Measurements from ENCODE around the gene RNPEP.
"Not testable (repeated sequence)": the region's sequence is repeated elsewhere in the genome, so short reads cannot be mapped to it uniquely, and the experiment has no call there.

RNPEP gene

DNA sequence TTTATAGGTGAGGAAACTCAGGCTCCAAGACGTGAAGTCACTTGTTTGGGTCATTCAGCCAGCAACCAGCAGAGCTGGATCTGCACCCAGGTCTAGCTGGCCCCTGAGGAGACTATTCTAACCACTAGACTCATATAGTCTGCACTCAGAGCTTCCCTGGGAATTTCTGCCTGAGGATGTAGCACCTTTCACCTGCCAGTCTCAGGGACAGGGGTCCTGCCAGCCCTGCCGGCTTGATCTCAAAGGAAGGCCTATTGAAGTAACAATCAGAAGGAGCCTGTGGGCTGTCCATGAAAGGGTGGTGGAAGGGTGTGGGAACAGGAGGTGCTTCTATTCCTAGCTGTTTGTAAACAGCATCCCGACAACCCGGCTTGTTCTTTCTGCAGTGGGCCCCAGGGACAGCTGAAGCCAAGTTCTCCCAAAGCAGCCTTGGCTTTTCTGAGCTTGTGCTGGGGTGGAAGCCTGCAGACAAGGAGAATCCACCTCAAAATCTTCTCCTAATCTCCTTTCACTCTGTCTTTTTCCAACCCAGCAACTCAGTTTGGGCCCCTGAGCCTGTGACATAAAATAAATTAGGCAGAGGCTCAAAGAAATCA, 43.9 kb upstream of the RNPEP start:
- Histone ChIP-seq H3K36me3 (ENCODE audit: low read length) (no peaks in the 10 kb centered on the region), H2AFZ (ENCODE audit: low read depth, low read length, severe bottlenecking) (no peak overlapping the region), H3K9ac (ENCODE audit: low read length) (no peak overlapping the region), H4K20me1 (ENCODE audit: low read depth, low read length) (no peaks in the 10 kb centered on the region), H3K27me3 (ENCODE audit: low read length) (no peaks in the 10 kb centered on the region), H3K4me2 (ENCODE audit: low read depth, low read length, poor library complexity, severe bottlenecking) (no peak overlapping the region), H3K9me3 (ENCODE audit: insufficient read depth, low read length) (no peaks in the 10 kb centered on the region), H3K9me2 (replicated peaks; ENCODE audit: insufficient read depth, low read length) (no peaks in the 10 kb centered on the region), H3K27ac (ENCODE audit: low read depth, low read length) (no peak overlapping the region), H3K4me3 (ENCODE audit: insufficient read depth, low read length, poor library complexity, severe bottlenecking) (no peak overlapping the region), H3K79me2 (ENCODE audit: insufficient read depth, low read length) (no peaks in the 10 kb centered on the region), H3F3A (ENCODE audit: insufficient read depth) (no peaks in the 10 kb centered on the region)
- TF ChIP-seq, protein P1, sequence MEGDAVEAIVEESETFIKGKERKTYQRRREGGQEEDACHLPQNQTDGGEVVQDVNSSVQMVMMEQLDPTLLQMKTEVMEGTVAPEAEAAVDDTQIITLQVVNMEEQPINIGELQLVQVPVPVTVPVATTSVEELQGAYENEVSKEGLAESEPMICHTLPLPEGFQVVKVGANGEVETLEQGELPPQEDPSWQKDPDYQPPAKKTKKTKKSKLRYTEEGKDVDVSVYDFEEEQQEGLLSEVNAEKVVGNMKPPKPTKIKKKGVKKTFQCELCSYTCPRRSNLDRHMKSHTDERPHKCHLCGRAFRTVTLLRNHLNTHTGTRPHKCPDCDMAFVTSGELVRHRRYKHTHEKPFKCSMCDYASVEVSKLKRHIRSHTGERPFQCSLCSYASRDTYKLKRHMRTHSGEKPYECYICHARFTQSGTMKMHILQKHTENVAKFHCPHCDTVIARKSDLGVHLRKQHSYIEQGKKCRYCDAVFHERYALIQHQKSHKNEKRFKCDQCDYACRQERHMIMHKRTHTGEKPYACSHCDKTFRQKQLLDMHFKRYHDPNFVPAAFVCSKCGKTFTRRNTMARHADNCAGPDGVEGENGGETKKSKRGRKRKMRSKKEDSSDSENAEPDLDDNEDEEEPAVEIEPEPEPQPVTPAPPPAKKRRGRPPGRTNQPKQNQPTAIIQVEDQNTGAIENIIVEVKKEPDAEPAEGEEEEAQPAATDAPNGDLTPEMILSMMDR (IDR thresholded peaks at IDR 0.05; ENCODE audit: insufficient read depth, low read length, poor library complexity, severe bottlenecking) = no peak
- no peak for TF ChIP-seq EZH2phosphoT487 (conservative IDR thresholded peaks at IDR 0.05; ENCODE audit: low read length)

- Histone ChIP-seq H3K27me3 (ENCODE audit: low read length) (no peaks in the 10 kb centered on the region), H3F3A (ENCODE audit: insufficient read depth) (no peaks in the 10 kb centered on the region), H3K9me2 (replicated peaks; ENCODE audit: insufficient read depth, low read length) (no peaks in the 10 kb centered on the region), H3K4me2 (ENCODE audit: low read depth, low read length, poor library complexity, severe bottlenecking) (no peak overlapping the region), H3K27ac (ENCODE audit: low read depth, low read length) (no peak overlapping the region), H3K4me3 (ENCODE audit: insufficient read depth, low read length, poor library complexity, severe bottlenecking) (no peak overlapping the region), H4K20me1 (ENCODE audit: low read depth, low read length) (no peaks in the 10 kb centered on the region), H3K9ac (ENCODE audit: low read length) (no peak overlapping the region), H2AFZ (ENCODE audit: low read depth, low read length, severe bottlenecking) (no peak overlapping the region), H3K36me3 (ENCODE audit: low read length) (no peaks in the 10 kb centered on the region), H3K79me2 (ENCODE audit: insufficient read depth, low read length) (no peaks in the 10 kb centered on the region), H3K9me3 (ENCODE audit: insufficient read depth, low read length) (no peaks in the 10 kb centered on the region)
- no peak for TF ChIP-seq EZH2phosphoT487 (conservative IDR thresholded peaks at IDR 0.05; ENCODE audit: low read length)
- TF ChIP-seq, protein P1 (IDR thresholded peaks at IDR 0.05; ENCODE audit: insufficient read depth, low read length, poor library complexity, severe bottlenecking) = no peak
Measured at GRCh38 chr1:201939148-201939547, 43.3 kb upstream of the RNPEP start.

GRCh38 chr1:201939574-201939973, 42.9 kb upstream of the RNPEP start:
- no peak overlapping the region for H3K9ac ChIP-seq (ENCODE audit: low read length)
- no peaks in the 10 kb centered on the region for H3K9me3 ChIP-seq (ENCODE audit: insufficient read depth, low read length)
- no peaks in the 10 kb centered on the region for H3F3A ChIP-seq (ENCODE audit: insufficient read depth)
- no peaks in the 10 kb centered on the region for H3K36me3 ChIP-seq (ENCODE audit: low read length)
- no peaks in the 10 kb centered on the region for H3K79me2 ChIP-seq (ENCODE audit: insufficient read depth, low read length)
- no peaks in the 10 kb centered on the region for H4K20me1 ChIP-seq (ENCODE audit: low read depth, low read length)
- no peaks in the 10 kb centered on the region for H3K9me2 ChIP-seq (replicated peaks; ENCODE audit: insufficient read depth, low read length)
- H3K4me2 ChIP-seq (ENCODE audit: low read depth, low read length, poor library complexity, severe bottlenecking) = no peak overlapping the region
- H3K4me3 ChIP-seq (ENCODE audit: insufficient read depth, low read length, poor library complexity, severe bottlenecking) = no peak overlapping the region
- TF ChIP-seq EZH2phosphoT487 (conservative IDR thresholded peaks at IDR 0.05; ENCODE audit: low read length) = no peak
- TF ChIP-seq, protein P1 (IDR thresholded peaks at IDR 0.05; ENCODE audit: insufficient read depth, low read length, poor library complexity, severe bottlenecking) = no peak
- H2AFZ ChIP-seq (ENCODE audit: low read depth, low read length, severe bottlenecking) = no peak overlapping the region
- H3K27me3 ChIP-seq (ENCODE audit: low read length) = no peaks in the 10 kb centered on the region
- H3K27ac ChIP-seq (ENCODE audit: low read depth, low read length) = no peak overlapping the region

GRCh38 chr1:201940316-201940715, 42.1 kb upstream of the RNPEP start:
- not testable (repeated sequence) for H4K20me1 ChIP-seq (ENCODE audit: low read depth, low read length); H3K27me3 ChIP-seq (ENCODE audit: low read length); H3K4me3 ChIP-seq (ENCODE audit: insufficient read depth, low read length, poor library complexity, severe bottlenecking); H3K79me2 ChIP-seq (ENCODE audit: insufficient read depth, low read length); H3K4me2 ChIP-seq (ENCODE audit: low read depth, low read length, poor library complexity, severe bottlenecking); H3F3A ChIP-seq (ENCODE audit: insufficient read depth); H3K27ac ChIP-seq (ENCODE audit: low read depth, low read length); H3K9me3 ChIP-seq (ENCODE audit: insufficient read depth, low read length); H3K36me3 ChIP-seq (ENCODE audit: low read length); H3K9me2 ChIP-seq (replicated peaks; ENCODE audit: insufficient read depth, low read length); H3K9ac ChIP-seq (ENCODE audit: low read length); H2AFZ ChIP-seq (ENCODE audit: low read depth, low read length, severe bottlenecking)
